B cell (primary cell): Measurements from ENCODE around the gene MLLT3. TPM values are rescaled to one million over a fixed set of nuclear protein-coding genes. Genes with fewer than 3 reads are reported as not detected.

Experiments
- ATAC-seq: fragments of 200-7000 bp; cut with Tn5 transposase; one replicate; pipeline ENCODE4 v1.10.0; 2021; ENCODE audit warnings: low read depth, mild to moderate bottlenecking, moderate number of reproducible peaks, moderate library complexity
- CTCF ChIA-PET: fragments of 350-600 bp; sonication (Branson Sonifier 250); formaldehyde crosslinking; loops from one replicate; lab custom pipeline; 2021; ENCODE audit warnings: antibody characterized with exemption, inconsistent platforms; lab: Charles Lee
- POLR2A ChIA-PET: fragments of 350-600 bp; sonication (Branson Sonifier 250); formaldehyde crosslinking; loops from one replicate; lab custom pipeline; 2021; ENCODE audit warnings: antibody characterized with exemption; lab: Charles Lee
- DNase-seq: peaks from one replicate; pipeline ENCODE4 v3.0.0; 2013
- H2AFZ ChIP-seq: 2 replicates; pipeline ENCODE4 v1.6.1; 2012; ENCODE audit warnings: mild to moderate bottlenecking, low read depth, low read length; ENCODE audit not compliant: insufficient read depth, poor library complexity, severe bottlenecking
- H3K27ac ChIP-seq, 2 donors: 1 replicate in 1 of 2; 2 replicates in 1 of 2; pipeline ENCODE4 v1.5.1; 2012 to 2013; ENCODE audit warnings: low read length in 2 of 2, mild to moderate bottlenecking in 2 of 2, moderate library complexity in 1 of 2
- H3K27me3 ChIP-seq, 4 experiments: fragments of 200-600 bp in 1 of 4; sonication (generic) in 1 of 4; replicated peaks in 1 of 4; 1 replicate in 2 of 4; 2 replicates in 2 of 4; pipeline versions ENCODE4 v1.6.1 to v1.7.0; 2013 to 2016; ENCODE audit warnings: low read length in 3 of 4, mild to moderate bottlenecking in 2 of 4, mixed read lengths in 1 of 4, moderate library complexity in 1 of 4; ENCODE audit not compliant: insufficient read depth in 4 of 4, control insufficient read depth in 3 of 4; ENCODE audit errors: control extremely low read depth in 1 of 4
- H3K36me3 ChIP-seq, 2 experiments: replicated peaks in 1 of 2; 1 replicate in 1 of 2; 2 replicates in 1 of 2; pipeline versions ENCODE4 v1.6.1 to v1.7.1; 2013; ENCODE audit warnings: low read length in 1 of 2; ENCODE audit not compliant: insufficient read depth in 2 of 2, control insufficient read depth in 1 of 2; ENCODE audit errors: control extremely low read depth in 1 of 2, extremely low read depth in 1 of 2
- H3K4me1 ChIP-seq, 2 donors: fragments of 200-600 bp in 1 of 2; sonication (generic) in 1 of 2; 1 replicate in 1 of 2; 2 replicates in 1 of 2; pipeline versions ENCODE4 v1.5.1 to v1.6.1; 2013 to 2017; ENCODE audit warnings: low read length in 2 of 2; ENCODE audit not compliant: control insufficient read depth in 2 of 2, insufficient read depth in 2 of 2
- H3K4me2 ChIP-seq: replicated peaks from 2 replicates; pipeline ENCODE3; 2012; ENCODE audit warnings: mild to moderate bottlenecking, low read depth, low read length; ENCODE audit not compliant: poor library complexity, severe bottlenecking
- H3K4me3 ChIP-seq, 5 experiments: fragments of 200-600 bp in 1 of 5; sonication (generic) in 1 of 5; 1 replicate in 3 of 5; 2 replicates in 2 of 5; pipeline versions ENCODE4 v1.5.1 to v1.7.0; 2011 to 2016; ENCODE audit warnings: low read length in 4 of 5, mild to moderate bottlenecking in 4 of 5, low read depth in 2 of 5, control low read depth in 1 of 5, moderate library complexity in 1 of 5; ENCODE audit not compliant: insufficient read depth in 1 of 5; ENCODE audit errors: control extremely low read depth in 1 of 5, extremely low read depth in 1 of 5
- H3K79me2 ChIP-seq: fragments of 200-600 bp; sonication (generic); one replicate; pipeline ENCODE4 v1.6.0; 2016; ENCODE audit warnings: low read length; ENCODE audit not compliant: control insufficient read depth, insufficient read depth
- H3K9ac ChIP-seq: fragments of 200-600 bp; sonication (generic); 2 replicates; pipeline ENCODE4 v1.6.1; 2017; ENCODE audit warnings: mild to moderate bottlenecking, low read length, moderate library complexity
- H3K9me3 ChIP-seq, 3 donors: one replicate each; pipeline versions ENCODE4 v1.6.1 to v1.7.1; 2013; ENCODE audit warnings: low read length in 2 of 3; ENCODE audit not compliant: control insufficient read depth in 2 of 3, insufficient read depth in 1 of 3; ENCODE audit errors: control extremely low read depth in 1 of 3
- H4K20me1 ChIP-seq: 2 replicates; pipeline ENCODE4 v1.6.0; 2012; ENCODE audit warnings: mild to moderate bottlenecking, low read length; ENCODE audit not compliant: insufficient read depth, control insufficient read depth, poor library complexity, severe bottlenecking
- H3K27ac Mint-ChIP-seq: one replicate; pipeline ENCODE4 v1.8.0; 2021; ENCODE audit warnings: mixed read lengths
- H3K27me3 Mint-ChIP-seq: one replicate; pipeline ENCODE4 v1.8.0; 2021; ENCODE audit warnings: mixed read lengths
- H3K4me1 Mint-ChIP-seq: one replicate; pipeline ENCODE4 v1.8.0; 2021; ENCODE audit warnings: mixed read lengths
- H3K4me3 Mint-ChIP-seq: one replicate; pipeline ENCODE4 v1.8.0; 2021; ENCODE audit warnings: mixed read lengths
- H3K9me3 Mint-ChIP-seq: one replicate; pipeline ENCODE4 v1.8.0; 2022; ENCODE audit warnings: mixed read lengths; ENCODE audit not compliant: insufficient read depth
- CTCF ChIP-seq: fragments of 200-600 bp; IDR thresholded peaks from one replicate; pipeline ENCODE4 v1.8.0; 2022; ENCODE audit warnings: antibody characterized with exemption, mild to moderate bottlenecking
- EZH2 ChIP-seq: IDR thresholded peaks from 2 replicates; pipeline ENCODE4 v1.6.1; 2012; ENCODE audit warnings: borderline replicate concordance, low read depth, mild to moderate bottlenecking, moderate library complexity, low read length; ENCODE audit not compliant: insufficient read depth, poor library complexity, severe bottlenecking
- WGBS: methylation state at CpG from one replicate; pipeline ENCODE4 v1.1.5; 2013; ENCODE audit warnings: missing lambda C conversion rate; ENCODE audit not compliant: insufficient coverage; 5-methylcytosine and 5-hydroxymethylcytosine counted together
- intact Hi-C: fragments of 100-400 bp; cut with micrococcal nuclease; formaldehyde crosslinking; loops from one replicate; pipeline ENCODE4 v1.10.0; 2022
- polyA plus RNA-seq: library from polyadenylated mRNA; depleted of rRNA; stranded (reverse); fragments of >200 nt; gene quantifications from 2 replicates; pipeline ENCODE4 v1.2.3, GENCODE V29; 2012
- total RNA-seq, 2 donors: library from RNA; stranded (reverse); fragments of 120-200 nt in 1 of 2; gene quantifications; 1 replicate in 1 of 2; 2 replicates in 1 of 2; pipeline versions ENCODE4 v1.2.3 to v1.2.4, GENCODE V29; 2013 to 2022

MLLT3 gene
- total and polyA plus RNA-seq, 2 donors (not counting 1 experiment from before 2014, with no cell fraction given), result 3.4 to 3.6 TPM

- peaks cover 0 to 7% of the 10 kb centered on the region in 2 donors for H3K4me1 ChIP-seq
- no peaks in the 10 kb centered on the region for H3K79me2 ChIP-seq
- H3K4me3 Mint-ChIP-seq, result no peak overlapping the region
Measured at GRCh38 chr9:20553558-20554149, 68.6 kb downstream of the MLLT3 start.

More at GRCh38 chr9:20553558-20554149, 68.6 kb downstream of the MLLT3 start:
- no peaks in the 10 kb centered on the region for H3K27me3 ChIP-seq
- WGBS, result no CpG with 5 or more reads among the region's 1 CpG
- ChIA-PET CTCF (interaction anchor here (0.7 to 1.5 kb wide), 2 partner anchors 369 to 389 kb away, joined by 3 to 11 read pairs; no protein-coding TSS in a partner anchor), POLR2A (no interaction called here)
- no peak overlapping the region for H3K4me2 ChIP-seq
- intact Hi-C loops, result loop anchor here (1.0 to 2.0 kb wide), 2 partner anchors 388 to 557 kb away; no protein-coding TSS in a partner anchor
- no peak overlapping the region for H2AFZ ChIP-seq
- H3K9me3 ChIP-seq, result no peaks in the 10 kb centered on the region
- H3K36me3 ChIP-seq, result no peaks in the 10 kb centered on the region
- no peaks in the 10 kb centered on the region for H3K27me3 Mint-ChIP-seq
- DNase-seq, result no peak
- no peak for ATAC-seq
- TF ChIP-seq CTCF, result no peak
- TF ChIP-seq EZH2, result no peak
- no peak overlapping the region for H3K9ac ChIP-seq
- no peak overlapping the region for H3K27ac Mint-ChIP-seq
- no peak overlapping the region for H3K4me3 ChIP-seq
- no peaks in the 10 kb centered on the region for H3K9me3 Mint-ChIP-seq
- H3K4me1 Mint-ChIP-seq, result peaks cover 10% of the 10 kb centered on the region
- H4K20me1 ChIP-seq, result no peaks in the 10 kb centered on the region
- H3K27ac ChIP-seq, result no peak overlapping the region
